K562 (cell line): Measurements from ENCODE around the gene CD72. TPM values are rescaled to one million over a fixed set of nuclear protein-coding genes. Genes with fewer than 3 reads are reported as not detected.

Experiments
- ATAC-seq: fragments of 200-7000 bp; cut with Tn5 transposase; 3 replicates; pipeline ENCODE4 v1.9.1; 2020; ENCODE audit warnings: moderate library complexity
- BruUV-seq: library from RNA; stranded (reverse); fragments of 400-500 nt; replicated peaks from 2 replicates; lab custom pipeline; 2021; lab: Mats Ljungman, UMichigan
- CTCF ChIA-PET: fragments of 300-600 bp; formaldehyde crosslinking; extraction: SDS; loops from one replicate; lab custom pipeline; 2021; ENCODE audit warnings: low intra/inter-chr PET ratio; lab: Yijun Ruan, JAX
- POLR2A ChIA-PET: fragments of 300-600, 350-650 bp; sonication (Branson Sonifier 250); formaldehyde crosslinking; extraction: SDS; loops from one replicate; lab custom pipeline; 2021; ENCODE audit warnings: antibody characterized with exemption, inconsistent platforms; lab: Yijun Ruan, JAX
- DNase-seq, 4 experiments: peaks; one replicate each; pipeline versions ENCODE4 v3.0.0 to v3.0.0-alpha.2; 2011 to 2018; ENCODE audit warnings: low spot score in 3 of 4, mixed read lengths in 3 of 4; ENCODE audit errors: extremely low read depth in 1 of 4
- FAIRE-seq: peaks from 2 replicates; lab custom pipeline; 2011; peaks lifted over from hg19 to GRCh38; lab: Jason Lieb, UNC
- H2AFZ ChIP-seq: 2 replicates; pipeline ENCODE4 v1.6.0; 2011; ENCODE audit warnings: low read depth, low read length, control low read depth, inconsistent platforms
- H3K27ac ChIP-seq: fragments of 200-600 bp; 3 replicates; pipeline ENCODE4 v1.8.0; 2011; ENCODE audit warnings: low read depth, mild to moderate bottlenecking, control low read depth, inconsistent platforms, low read length, moderate library complexity, mixed read lengths; ENCODE audit errors: extremely low read depth
- H3K27me3 ChIP-seq, 2 experiments: fragments of 300-600 bp in 1 of 2; 2 replicates in 1 of 2; 3 replicates in 1 of 2; pipeline versions ENCODE4 v1.6.0 to v1.8.0; 2011; ENCODE audit warnings: inconsistent platforms in 2 of 2, low read length in 2 of 2, mild to moderate bottlenecking in 1 of 2, mixed read lengths in 1 of 2, moderate library complexity in 1 of 2; ENCODE audit not compliant: control insufficient read depth in 2 of 2, insufficient read depth in 2 of 2
- H3K36me3 ChIP-seq: fragments of 300-600 bp; 3 replicates; pipeline ENCODE4 v1.8.0; 2011; ENCODE audit warnings: mild to moderate bottlenecking, low read length, inconsistent platforms; ENCODE audit not compliant: control insufficient read depth, insufficient read depth
- H3K4me1 ChIP-seq, 2 experiments: fragments of 200-600 bp in 1 of 2; replicated peaks in 1 of 2; 2 replicates in 1 of 2; 3 replicates in 1 of 2; pipeline versions ENCODE4 v1.5.1 to v1.8.0; 2011; ENCODE audit warnings: inconsistent platforms in 2 of 2, low read length in 2 of 2, mild to moderate bottlenecking in 1 of 2, mixed read lengths in 1 of 2, moderate library complexity in 1 of 2; ENCODE audit not compliant: control insufficient read depth in 2 of 2, insufficient read depth in 2 of 2
- H3K4me2 ChIP-seq: 2 replicates; pipeline ENCODE4 v1.6.1; 2011; ENCODE audit warnings: low read length, control low read depth, inconsistent platforms, mixed read lengths; ENCODE audit not compliant: insufficient read depth
- H3K4me3 ChIP-seq: fragments of 200-600 bp; sonication (generic), shearing (Covaris generic); 2 replicates; pipeline ENCODE4 v1.5.1; 2016; ENCODE audit warnings: control low read depth, inconsistent platforms
- H3K79me2 ChIP-seq: fragments of 200-600 bp; 3 replicates; pipeline ENCODE4 v1.8.0; 2011; ENCODE audit warnings: low read length, inconsistent platforms; ENCODE audit not compliant: control insufficient read depth, insufficient read depth
- H3K9ac ChIP-seq, 2 experiments: 2 replicates each; pipeline versions ENCODE4 v1.6.0 to v1.6.1; 2011; ENCODE audit warnings: low read depth in 2 of 2, low read length in 2 of 2, control low read depth in 1 of 2, inconsistent platforms in 1 of 2, mild to moderate bottlenecking in 1 of 2, mixed read lengths in 1 of 2; ENCODE audit not compliant: insufficient read depth in 1 of 2
- H3K9me1 ChIP-seq: one replicate; pipeline ENCODE4 v1.6.0; 2011; ENCODE audit warnings: inconsistent platforms, mild to moderate bottlenecking, low read length, moderate library complexity; ENCODE audit not compliant: control insufficient read depth, insufficient read depth
- H3K9me3 ChIP-seq: replicated peaks from 2 replicates; pipeline ENCODE4 v1.5.1; 2011; ENCODE audit warnings: low read depth, low read length, inconsistent platforms; ENCODE audit not compliant: control insufficient read depth, insufficient read depth
- H4K20me1 ChIP-seq: replicated peaks from 2 replicates; pipeline ENCODE4 v1.6.1; 2011; ENCODE audit warnings: low read length, inconsistent platforms, mixed read lengths; ENCODE audit not compliant: control insufficient read depth, insufficient read depth
- CXXC5 ChIP-seq: fragments of 250-450 bp; sonication (Bioruptor Pico); IDR thresholded peaks from 2 replicates; pipeline ENCODE4 v1.8.0; 2022; ENCODE audit warnings: inconsistent platforms, mild to moderate bottlenecking, moderate library complexity
- JUNB ChIP-seq: fragments of 450-650 bp; formaldehyde crosslinking; conservative IDR thresholded peaks from 2 replicates; pipeline ENCODE4 v1.4.0; 2020; ENCODE audit warnings: mild to moderate bottlenecking
- NONO ChIP-seq, 2 experiments: fragments of 200-400 bp in 1 of 2; fragments of 450-650 bp in 1 of 2; formaldehyde crosslinking in 1 of 2; IDR thresholded peaks; 2 replicates each; pipeline ENCODE4 v1.6.1; 2017; ENCODE audit warnings: low read depth in 2 of 2, mild to moderate bottlenecking in 2 of 2, moderate library complexity in 2 of 2, low read length in 1 of 2
- PHF8 ChIP-seq: fragments of 200-600 bp; sonication (generic); IDR thresholded peaks from 2 replicates; pipeline ENCODE4 v1.6.1; 2012; ENCODE audit warnings: mixed run types, mild to moderate bottlenecking, inconsistent platforms, low read length, moderate library complexity, borderline replicate concordance
- POLR2G ChIP-seq: fragments of 200-400 bp; formaldehyde crosslinking; IDR thresholded peaks from 2 replicates; pipeline ENCODE4 v1.6.1; 2017; ENCODE audit warnings: low read depth, mild to moderate bottlenecking, antibody characterized with exemption, low read length, moderate library complexity
- RFX1 ChIP-seq: fragments of 450-650 bp; IDR thresholded peaks from 2 replicates; pipeline ENCODE4 v1.6.1; 2016; ENCODE audit warnings: mild to moderate bottlenecking, moderate library complexity
- SIN3A ChIP-seq, 2 experiments: fragments of 150-350 bp in 1 of 2; IDR thresholded peaks; 2 replicates each; pipeline ENCODE4 v1.6.1; 2011 to 2016; ENCODE audit warnings: borderline replicate concordance in 2 of 2, low read depth in 2 of 2, low read length in 2 of 2, mild to moderate bottlenecking in 2 of 2, moderate library complexity in 2 of 2; ENCODE audit not compliant: control insufficient read depth in 1 of 2
- TBP ChIP-seq: optimal IDR thresholded peaks from 2 replicates; pipeline ENCODE3; 2011; ENCODE audit warnings: low read depth, low read length, improper control_type of control experiment
- ZBTB7A ChIP-seq: IDR thresholded peaks from 2 replicates; pipeline ENCODE4 v1.6.1; 2011; ENCODE audit warnings: low read depth, mild to moderate bottlenecking, low read length, moderate library complexity, borderline replicate concordance; ENCODE audit not compliant: control insufficient read depth
- WGBS: fragments of 100-300 bp; shearing (Covaris generic); methylation state at CpG from one replicate; pipeline ENCODE4 v1.1.6; 2016; ENCODE audit warnings: low coverage, mixed read lengths; ENCODE audit not compliant: insufficient coverage; ENCODE audit errors: missing lambda C conversion rate; 5-methylcytosine and 5-hydroxymethylcytosine counted together
- in situ Hi-C: fragments of 300-500 bp; cut with MboI; formaldehyde crosslinking; loops from 4 replicates; pipeline ENCODE4 v1.15.0; 2018; ENCODE audit warnings: inconsistent platforms, mixed read lengths
- intact Hi-C: fragments of 100-400 bp; cut with micrococcal nuclease; formaldehyde crosslinking; loops from 2 replicates; pipeline ENCODE4 v1.14.2; 2022
- polyA plus RNA-seq, 8 experiments: library from polyadenylated mRNA; depleted of rRNA in 4 of 8; stranded (reverse) in 5 of 8; unstranded in 3 of 8; fragments of >200 nt; fragmentation: Nextera tagmentation in 2 of 8; fragmentation: Illumina TruSeq in 1 of 8; extraction: Ambion mirVana in 2 of 8; extraction: Trizol in 1 of 8; gene quantifications; 2 replicates each; pipeline versions ENCODE4 v1.2.1 to v1.2.3, GENCODE V29; 2011 to 2014; ENCODE audit warnings: inconsistent platforms in 1 of 8, missing spikeins in 1 of 8
- total RNA-seq, 7 experiments: library from RNA; depleted of rRNA in 6 of 7; stranded (reverse); fragments of >200 nt in 6 of 7; fragmentation: Illumina TruSeq in 2 of 7; extraction: Trizol in 2 of 7; gene quantifications; 2 replicates each; pipeline versions ENCODE4 v1.2.1 to v1.2.3, GENCODE V29; 2011 to 2021; ENCODE audit warnings: low replicate concordance in 1 of 7
- TF ChIP-seq, protein P1 (sequence below): fragments of 200-800 bp; sonication (Bioruptor generic); IDR thresholded peaks from 2 replicates; pipeline ENCODE4 v1.6.1; 2017; ENCODE audit warnings: missing genetic modification characterization, missing compliant biosample characterization
- TF ChIP-seq, protein P2 (sequence below): fragments of 250-450 bp; sonication (Bioruptor Pico); IDR thresholded peaks from 2 replicates; pipeline ENCODE4 v1.4.0; 2020

Gene CD72
- total and polyA plus RNA-seq, 9 of the 15 experiments (the other 6 are each of a cell fraction or from before 2014, with no cell fraction given) = 0.11 to 0.78 (median 0.27) TPM; not detected in 1

DNA sequence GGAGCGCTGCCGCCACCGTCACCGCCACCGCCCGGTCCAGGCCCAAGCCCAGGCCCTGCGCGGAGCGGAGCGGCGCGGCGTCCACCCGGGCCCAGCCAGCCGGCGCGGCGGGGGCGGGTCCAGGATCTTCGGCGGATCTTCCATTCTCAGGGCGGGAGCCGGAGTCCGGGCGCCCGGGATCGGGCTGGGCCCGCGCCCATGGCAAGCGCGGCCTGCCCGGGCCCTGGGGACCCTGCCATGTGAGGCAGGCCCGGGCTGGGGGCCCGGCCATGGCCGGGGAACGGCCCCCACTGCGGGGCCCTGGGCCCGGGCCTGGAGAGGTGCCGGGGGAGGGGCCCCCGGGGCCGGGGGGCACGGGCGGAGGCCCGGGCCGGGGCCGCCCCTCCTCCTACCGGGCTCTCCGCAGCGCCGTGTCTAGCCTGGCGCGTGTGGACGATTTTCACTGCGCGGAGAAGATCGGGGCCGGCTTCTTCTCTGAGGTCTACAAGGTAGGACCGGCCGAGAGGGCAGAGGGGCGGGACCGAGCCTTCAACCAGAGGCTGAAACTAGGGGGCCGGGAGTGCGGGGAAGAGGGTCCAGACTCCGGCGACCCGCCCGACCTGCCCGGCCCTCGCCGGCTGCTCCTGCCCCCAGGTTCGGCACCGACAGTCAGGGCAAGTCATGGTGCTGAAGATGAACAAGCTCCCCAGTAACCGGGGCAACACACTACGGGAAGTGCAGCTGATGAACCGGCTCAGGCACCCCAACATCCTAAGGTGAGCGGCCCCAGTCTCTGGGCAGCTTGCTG is 12.7 kb downstream of the CD72 start:
- H4K20me1 ChIP-seq = no peaks in the 10 kb centered on the region
- ChIA-PET POLR2A (interaction anchor here (0.7 kb wide), 2 partner anchors 10 to 609 kb away, joined by 3 read pairs; no protein-coding TSS in a partner anchor), CTCF (no interaction called here)
- H3K79me2 ChIP-seq = 0 out of 3 replicates have a peak, but pooled peaks cover 4% of the 10 kb centered on the region
- H3K9me1 ChIP-seq = no peaks in the 10 kb centered on the region
- no TSS peak for BruUV-seq
- peak; percentile 1; the same call in 1 of the 3 replicates for ATAC-seq
- peak overlapping the region; percentile 55; the same call in 2 of the 3 replicates for H3K27ac ChIP-seq
- H3K4me2 ChIP-seq = peak overlapping the region; percentile 66
- H3K4me1 ChIP-seq = peaks cover 2 to 21% of the 10 kb centered on the region in 2 experiments; a peak in 3 of 5 replicates
- intact Hi-C loops = loop anchor here (2.0 kb wide), 1 partner anchor 51 kb away; no protein-coding TSS in a partner anchor
- H3K27me3 ChIP-seq = no peaks in the 10 kb centered on the region
- peak in 3 of 4 experiments; percentile 16 to 61 (median 60) for DNase-seq
- FAIRE-seq = no peak
- H3K4me3 ChIP-seq = peak overlapping the region; percentile 58
- peaks cover 11% of the 10 kb centered on the region; the same call in 1 of the 3 replicates for H3K36me3 ChIP-seq
- 3% methylated on average over 23 of the region's 76 CpGs for WGBS
- peak overlapping the region; percentile 51 to 88; a peak in 3 of 4 replicates for H3K9ac ChIP-seq
- in situ Hi-C loops = loop anchor here (5.0 kb wide), 1 partner anchor 42 kb away; no protein-coding TSS in a partner anchor
- H2AFZ ChIP-seq = peak overlapping the region; percentile 40; the same call in 1 of the 2 replicates
- H3K9me3 ChIP-seq = no peaks in the 10 kb centered on the region
- TF ChIP-seq PHF8 (peak; percentile 56; the same call in 1 of the 2 replicates), ZBTB7A (0 out of 2 replicates have a peak, but pooled peaks have one; percentile 17), TBP (no peak), NONO (IDR thresholded peaks at IDR 0.05; ENCODE audit: low read depth in 2 of 2, low read length in 1 of 2) (no peak), CXXC5 (CRISPR knock-in tag) (peak; percentile 38; the same call in 1 of the 2 replicates), RFX1 (peak; percentile 63), JUNB (CRISPR knock-in tag) (no peak), POLR2G (peak; percentile 37; the same call in 1 of the 2 replicates), SIN3A (IDR thresholded peaks at IDR 0.05; ENCODE audit: borderline replicate concordance in 2 of 2, control insufficient read depth in 1 of 2, low read depth in 2 of 2, low read length in 2 of 2) (peak in 1 of 2 experiments; percentile 17; a peak in 1 of 4 replicates)
- TF ChIP-seq, protein P1, sequence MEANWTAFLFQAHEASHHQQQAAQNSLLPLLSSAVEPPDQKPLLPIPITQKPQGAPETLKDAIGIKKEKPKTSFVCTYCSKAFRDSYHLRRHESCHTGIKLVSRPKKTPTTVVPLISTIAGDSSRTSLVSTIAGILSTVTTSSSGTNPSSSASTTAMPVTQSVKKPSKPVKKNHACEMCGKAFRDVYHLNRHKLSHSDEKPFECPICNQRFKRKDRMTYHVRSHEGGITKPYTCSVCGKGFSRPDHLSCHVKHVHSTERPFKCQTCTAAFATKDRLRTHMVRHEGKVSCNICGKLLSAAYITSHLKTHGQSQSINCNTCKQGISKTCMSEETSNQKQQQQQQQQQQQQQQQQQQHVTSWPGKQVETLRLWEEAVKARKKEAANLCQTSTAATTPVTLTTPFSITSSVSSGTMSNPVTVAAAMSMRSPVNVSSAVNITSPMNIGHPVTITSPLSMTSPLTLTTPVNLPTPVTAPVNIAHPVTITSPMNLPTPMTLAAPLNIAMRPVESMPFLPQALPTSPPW (CRISPR knock-in tag) = peak; percentile 64
- TF ChIP-seq, protein P2, sequence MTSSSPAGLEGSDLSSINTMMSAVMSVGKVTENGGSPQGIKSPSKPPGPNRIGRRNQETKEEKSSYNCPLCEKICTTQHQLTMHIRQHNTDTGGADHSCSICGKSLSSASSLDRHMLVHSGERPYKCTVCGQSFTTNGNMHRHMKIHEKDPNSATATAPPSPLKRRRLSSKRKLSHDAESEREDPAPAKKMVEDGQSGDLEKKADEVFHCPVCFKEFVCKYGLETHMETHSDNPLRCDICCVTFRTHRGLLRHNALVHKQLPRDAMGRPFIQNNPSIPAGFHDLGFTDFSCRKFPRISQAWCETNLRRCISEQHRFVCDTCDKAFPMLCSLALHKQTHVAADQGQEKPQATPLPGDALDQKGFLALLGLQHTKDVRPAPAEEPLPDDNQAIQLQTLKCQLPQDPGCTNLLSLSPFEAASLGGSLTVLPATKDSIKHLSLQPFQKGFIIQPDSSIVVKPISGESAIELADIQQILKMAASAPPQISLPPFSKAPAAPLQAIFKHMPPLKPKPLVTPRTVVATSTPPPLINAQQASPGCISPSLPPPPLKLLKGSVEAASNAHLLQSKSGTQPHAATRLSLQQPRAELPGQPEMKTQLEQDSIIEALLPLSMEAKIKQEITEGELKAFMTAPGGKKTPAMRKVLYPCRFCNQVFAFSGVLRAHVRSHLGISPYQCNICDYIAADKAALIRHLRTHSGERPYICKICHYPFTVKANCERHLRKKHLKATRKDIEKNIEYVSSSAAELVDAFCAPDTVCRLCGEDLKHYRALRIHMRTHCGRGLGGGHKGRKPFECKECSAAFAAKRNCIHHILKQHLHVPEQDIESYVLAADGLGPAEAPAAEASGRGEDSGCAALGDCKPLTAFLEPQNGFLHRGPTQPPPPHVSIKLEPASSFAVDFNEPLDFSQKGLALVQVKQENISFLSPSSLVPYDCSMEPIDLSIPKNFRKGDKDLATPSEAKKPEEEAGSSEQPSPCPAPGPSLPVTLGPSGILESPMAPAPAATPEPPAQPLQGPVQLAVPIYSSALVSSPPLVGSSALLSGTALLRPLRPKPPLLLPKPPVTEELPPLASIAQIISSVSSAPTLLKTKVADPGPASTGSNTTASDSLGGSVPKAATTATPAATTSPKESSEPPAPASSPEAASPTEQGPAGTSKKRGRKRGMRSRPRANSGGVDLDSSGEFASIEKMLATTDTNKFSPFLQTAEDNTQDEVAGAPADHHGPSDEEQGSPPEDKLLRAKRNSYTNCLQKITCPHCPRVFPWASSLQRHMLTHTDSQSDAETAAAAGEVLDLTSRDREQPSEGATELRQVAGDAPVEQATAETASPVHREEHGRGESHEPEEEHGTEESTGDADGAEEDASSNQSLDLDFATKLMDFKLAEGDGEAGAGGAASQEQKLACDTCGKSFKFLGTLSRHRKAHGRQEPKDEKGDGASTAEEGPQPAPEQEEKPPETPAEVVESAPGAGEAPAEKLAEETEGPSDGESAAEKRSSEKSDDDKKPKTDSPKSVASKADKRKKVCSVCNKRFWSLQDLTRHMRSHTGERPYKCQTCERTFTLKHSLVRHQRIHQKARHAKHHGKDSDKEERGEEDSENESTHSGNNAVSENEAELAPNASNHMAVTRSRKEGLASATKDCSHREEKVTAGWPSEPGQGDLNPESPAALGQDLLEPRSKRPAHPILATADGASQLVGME = peak; percentile 27; the same call in 1 of the 2 replicates
